Large intestine (tissue), 3 donors: ENCODE measurements around the gene SLC26A9. TPM values are rescaled to one million over a fixed set of nuclear protein-coding genes. Genes with fewer than 3 reads are reported as not detected.

Source experiments
- DNase-seq, 2 donors: peaks; one replicate each; pipeline versions ENCODE4 v3.0.0 to v3.0.0-alpha.2; 2013
- H3K27ac ChIP-seq: one replicate; pipeline ENCODE4 v1.5.1; 2013; ENCODE audit warnings: low read length
- H3K27me3 ChIP-seq: 2 replicates; pipeline ENCODE4 v1.6.1; 2013; ENCODE audit warnings: low read length; ENCODE audit not compliant: control insufficient read depth, insufficient read depth
- H3K36me3 ChIP-seq: 2 replicates; pipeline ENCODE4 v1.6.1; 2013; ENCODE audit warnings: low read length; ENCODE audit not compliant: control insufficient read depth, insufficient read depth
- H3K4me1 ChIP-seq: one replicate; pipeline ENCODE4 v1.6.1; 2013; ENCODE audit warnings: low read length; ENCODE audit not compliant: control insufficient read depth, insufficient read depth
- H3K4me3 ChIP-seq: one replicate; pipeline ENCODE4 v1.5.1; 2013; ENCODE audit warnings: low read length
- H3K9me3 ChIP-seq: one replicate; pipeline ENCODE4 v1.6.1; 2013; ENCODE audit warnings: mild to moderate bottlenecking, low read depth, low read length, moderate library complexity; ENCODE audit not compliant: control insufficient read depth
- whole genome bisulfite sequencing: methylation state at CpG from one replicate; pipeline ENCODE4 v1.1.5; 2013; ENCODE audit warnings: low lambda C conversion rate; ENCODE audit not compliant: insufficient coverage; 5-methylcytosine and 5-hydroxymethylcytosine counted together
- polyA plus RNA-seq: library from polyadenylated mRNA; unstranded; fragments of 120-200 nt; gene quantifications from one replicate; pipeline ENCODE4 v1.2.1, GENCODE V29; 2013

Gene SLC26A9
- polyA plus RNA-seq, 1 donor = 0.03 TPM

GRCh38 chr1:205935869-205936268 is 7.4 kb downstream of the SLC26A9 start:
- no peaks in the 10 kb centered on the region for H3K4me1 ChIP-seq
- no peak overlapping the region for H3K27ac ChIP-seq
- no peaks in the 10 kb centered on the region for H3K9me3 ChIP-seq
- no peaks in the 10 kb centered on the region for H3K36me3 ChIP-seq
- WGBS = 60% methylated on average over 1 of the region's 8 CpGs
- H3K27me3 ChIP-seq = peaks cover 57% of the 10 kb centered on the region
- no peak for DNase-seq
- H3K4me3 ChIP-seq = no peak overlapping the region

GRCh38 chr1:205934788-205935187 is 8.5 kb downstream of the SLC26A9 start:
- no peaks in the 10 kb centered on the region for H3K36me3 ChIP-seq
- no peaks in the 10 kb centered on the region for H3K4me1 ChIP-seq
- WGBS = no CpG with 5 or more reads among the region's 7 CpGs
- no peak for DNase-seq
- H3K27me3 ChIP-seq = peaks cover 64% of the 10 kb centered on the region
- H3K27ac ChIP-seq = no peak overlapping the region
- H3K9me3 ChIP-seq = no peaks in the 10 kb centered on the region
- no peak overlapping the region for H3K4me3 ChIP-seq

- peaks cover 61% of the 10 kb centered on the region for H3K27me3 ChIP-seq
- H3K4me3 ChIP-seq = no peak overlapping the region
- no peaks in the 10 kb centered on the region for H3K9me3 ChIP-seq
- no peaks in the 10 kb centered on the region for H3K4me1 ChIP-seq
- no peak overlapping the region for H3K27ac ChIP-seq
- WGBS = no CpG with 5 or more reads among the region's 7 CpGs
- H3K36me3 ChIP-seq = no peaks in the 10 kb centered on the region
- DNase-seq = no peak
These were observed 9.3 kb downstream of the SLC26A9 start for GRCh38 chr1:205933671-205934618.

- no peak for DNase-seq
- Histone ChIP-seq H3K27me3 (peaks cover 50% of the 10 kb centered on the region), H3K4me1 (no peaks in the 10 kb centered on the region), H3K9me3 (no peaks in the 10 kb centered on the region), H3K4me3 (no peak overlapping the region), H3K36me3 (no peaks in the 10 kb centered on the region), H3K27ac (no peak overlapping the region)
- no CpG with 5 or more reads among the region's 6 CpGs for WGBS
These were observed 10.5 kb downstream of the SLC26A9 start for GRCh38 chr1:205932776-205933175.

- 40% methylated on average over 2 of the region's 4 CpGs for WGBS
- H3K4me3 ChIP-seq = no peak overlapping the region
- DNase-seq = no peak
- H3K4me1 ChIP-seq = no peaks in the 10 kb centered on the region
- H3K36me3 ChIP-seq = no peaks in the 10 kb centered on the region
- no peak overlapping the region for H3K27ac ChIP-seq
- H3K27me3 ChIP-seq = peaks cover 34% of the 10 kb centered on the region
- no peaks in the 10 kb centered on the region for H3K9me3 ChIP-seq
These were observed 12.4 kb downstream of the SLC26A9 start for GRCh38 chr1:205930799-205931281.

GRCh38 chr1:205930195-205930577 is 13.1 kb downstream of the SLC26A9 start:
- Histone ChIP-seq H3K9me3 (no peaks in the 10 kb centered on the region), H3K36me3 (no peaks in the 10 kb centered on the region), H3K27ac (no peak overlapping the region), H3K27me3 (peaks cover 31% of the 10 kb centered on the region), H3K4me3 (no peak overlapping the region), H3K4me1 (no peaks in the 10 kb centered on the region)
- no peak for DNase-seq
- WGBS = no CpG with 5 or more reads among the region's 1 CpG

- Histone ChIP-seq H3K36me3 (no peaks in the 10 kb centered on the region), H3K4me3 (no peak overlapping the region), H3K4me1 (no peaks in the 10 kb centered on the region), H3K9me3 (no peaks in the 10 kb centered on the region), H3K27me3 (peaks cover 30% of the 10 kb centered on the region), H3K27ac (no peak overlapping the region)
- no CpG with 5 or more reads among the region's 19 CpGs for WGBS
- DNase-seq = no peak
These were observed 13.6 kb downstream of the SLC26A9 start for GRCh38 chr1:205929496-205930194.

GRCh38 chr1:205928317-205928716 is 14.9 kb downstream of the SLC26A9 start:
- no peaks in the 10 kb centered on the region for H3K36me3 ChIP-seq
- H3K27ac ChIP-seq = no peak overlapping the region
- no peak for DNase-seq
- no peak overlapping the region for H3K4me3 ChIP-seq
- peaks cover 19% of the 10 kb centered on the region for H3K27me3 ChIP-seq
- H3K9me3 ChIP-seq = no peaks in the 10 kb centered on the region
- no CpG with 5 or more reads among the region's 5 CpGs for WGBS
- H3K4me1 ChIP-seq = no peaks in the 10 kb centered on the region

- Histone ChIP-seq H3K9me3 (no peaks in the 10 kb centered on the region), H3K36me3 (no peaks in the 10 kb centered on the region), H3K4me1 (no peaks in the 10 kb centered on the region), H3K4me3 (no peak overlapping the region), H3K27me3 (peaks cover 13% of the 10 kb centered on the region), H3K27ac (no peak overlapping the region)
- no peak for DNase-seq
- no CpG with 5 or more reads among the region's 12 CpGs for WGBS
These were observed 15.6 kb downstream of the SLC26A9 start for GRCh38 chr1:205927676-205928075.

GRCh38 chr1:205927247-205927646 is 16.0 kb downstream of the SLC26A9 start:
- Histone ChIP-seq H3K36me3 (no peaks in the 10 kb centered on the region), H3K27ac (no peak overlapping the region), H3K4me3 (no peak overlapping the region), H3K9me3 (no peaks in the 10 kb centered on the region), H3K4me1 (no peaks in the 10 kb centered on the region), H3K27me3 (peaks cover 11% of the 10 kb centered on the region)
- no CpG with 5 or more reads among the region's 6 CpGs for WGBS
- no peak for DNase-seq
